ENCODE measurements around the gene SPAG8.
A peak's percentile ranks its signal among the peaks of the same experiment; 100 is the strongest.

The SPAG8 gene

GRCh38 chr9:35836595-35836994 lies 24.5 kb upstream of the SPAG8 start:
- DNase-seq: no peak

GRCh38 chr9:35835766-35836165 lies 23.7 kb upstream of the SPAG8 start:
- no peak for DNase-seq

GRCh38 chr9:35835216-35835632 lies 23.2 kb upstream of the SPAG8 start:
- no peak for DNase-seq

- DNase-seq: no peak
Measured at GRCh38 chr9:35834260-35835215, 22.5 kb upstream of the SPAG8 start.

GRCh38 chr9:35832814-35833213 lies 20.8 kb upstream of the SPAG8 start:
- no peak for DNase-seq

- no peak for DNase-seq
Measured at GRCh38 chr9:35831040-35831439, 19.0 kb upstream of the SPAG8 start.

GRCh38 chr9:35829764-35830096 lies 17.7 kb upstream of the SPAG8 start:
- DNase-seq: no peak

GRCh38 chr9:35829084-35829763 lies 17.2 kb upstream of the SPAG8 start, which contains the start of gene TMEM8B:
TSS of gene TMEM8B (plus strand) at chr9:35829228. CDS start at chr9:35829448, 220 bp downstream.
- peak; percentile 97 for DNase-seq

GRCh38 chr9:35828716-35829083 lies 16.6 kb upstream of the SPAG8 start, which contains the start of gene FAM221B:
TSS of gene FAM221B (minus strand) at chr9:35828732. CDS start at chr9:35826161, 2,571 bp downstream.
- DNase-seq: peak; percentile 56

- DNase-seq: no peak
Measured at GRCh38 chr9:35827486-35827885, 15.4 kb upstream of the SPAG8 start.

GRCh38 chr9:35826071-35826701 lies 14.1 kb upstream of the SPAG8 start:
- DNase-seq: peak; percentile 42

- DNase-seq: no peak
Measured at GRCh38 chr9:35822926-35823325, 10.9 kb upstream of the SPAG8 start.

GRCh38 chr9:35820076-35820475 lies 8.0 kb upstream of the SPAG8 start:
- DNase-seq: no peak

GRCh38 chr9:35818341-35818740 lies 6.3 kb upstream of the SPAG8 start:
- no peak for DNase-seq

GRCh38 chr9:35816708-35817107 lies 4.6 kb upstream of the SPAG8 start:
- no peak for DNase-seq

- DNase-seq: peak; percentile 98
Measured at GRCh38 chr9:35814841-35815543, 2.9 kb upstream of the SPAG8 start, which contains the start of gene HINT2. TSS of gene HINT2 (minus strand) at chr9:35815042. CDS start at chr9:35814979, 63 bp downstream.

- peak; percentile 61 for DNase-seq
Measured at GRCh38 chr9:35814106-35814840, 2.2 kb upstream of the SPAG8 start.

GRCh38 chr9:35813434-35814105 lies 1.5 kb upstream of the SPAG8 start:
- DNase-seq: no peak

- no peak for DNase-seq
Measured at GRCh38 chr9:35811381-35812024, 559 bp downstream of the SPAG8 start.

GRCh38 chr9:35810122-35810521 lies 1.9 kb downstream of the SPAG8 start:
- no peak for DNase-seq

GRCh38 chr9:35808433-35808832 lies 3.6 kb downstream of the SPAG8 start:
- no peak for DNase-seq
